MV-4-11 (cell line): ENCODE measurements around the gene PCNX3.
A peak's percentile ranks its signal among the peaks of the same experiment; 100 is the strongest.

Experiments
- DNase-seq: peaks from one replicate; lab custom pipeline; 2025; lab: John Stamatoyannopoulos, UW

The PCNX3 gene

GRCh38 chr11:65615229-65615949 lies at the start of gene PCNX3:
TSS of gene PCNX3 (plus strand) at chr11:65615776. CDS start at chr11:65616312, 536 bp downstream.
- DNase-seq: peak; percentile 100

DNA sequence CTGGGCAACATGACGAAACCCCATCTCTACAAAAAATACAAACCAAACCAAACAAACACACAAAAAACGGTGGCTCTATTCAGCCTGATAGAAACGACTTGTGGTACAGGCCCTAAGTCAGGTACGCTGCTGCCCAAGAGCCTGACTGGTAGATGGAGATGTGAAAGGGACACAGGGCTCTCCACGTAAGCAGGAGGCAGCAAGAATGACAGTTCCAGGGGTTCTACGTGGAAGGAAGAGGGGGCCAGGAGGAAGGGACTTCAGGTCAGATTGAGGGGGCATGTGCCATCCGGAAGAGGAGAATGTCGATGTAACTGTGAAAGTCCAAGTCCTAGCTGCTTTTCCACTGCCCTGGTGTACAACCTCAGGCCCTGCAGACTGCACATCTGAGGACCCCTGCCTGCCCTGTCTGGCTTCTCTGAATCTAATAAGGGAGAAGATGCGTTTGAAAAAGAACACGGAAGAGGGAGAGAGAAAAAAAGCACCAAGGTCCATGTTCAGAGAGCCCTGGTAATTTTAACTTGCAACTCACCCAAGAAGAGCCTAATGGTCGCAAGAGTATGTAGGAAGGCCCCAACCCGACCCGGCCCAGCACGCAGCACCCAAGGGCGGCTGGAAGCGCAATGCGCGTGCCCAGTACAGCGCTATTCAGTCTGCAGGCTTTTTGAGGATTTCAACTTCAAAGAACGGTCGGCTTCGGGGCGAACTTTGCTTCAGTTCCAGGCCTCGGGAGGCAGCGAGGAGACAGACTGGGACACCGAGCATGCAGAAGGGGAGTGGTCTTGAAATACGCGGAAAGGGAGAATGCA lies 46.2 kb upstream of the PCNX3 start:
- DNase-seq: no peak

DNA sequence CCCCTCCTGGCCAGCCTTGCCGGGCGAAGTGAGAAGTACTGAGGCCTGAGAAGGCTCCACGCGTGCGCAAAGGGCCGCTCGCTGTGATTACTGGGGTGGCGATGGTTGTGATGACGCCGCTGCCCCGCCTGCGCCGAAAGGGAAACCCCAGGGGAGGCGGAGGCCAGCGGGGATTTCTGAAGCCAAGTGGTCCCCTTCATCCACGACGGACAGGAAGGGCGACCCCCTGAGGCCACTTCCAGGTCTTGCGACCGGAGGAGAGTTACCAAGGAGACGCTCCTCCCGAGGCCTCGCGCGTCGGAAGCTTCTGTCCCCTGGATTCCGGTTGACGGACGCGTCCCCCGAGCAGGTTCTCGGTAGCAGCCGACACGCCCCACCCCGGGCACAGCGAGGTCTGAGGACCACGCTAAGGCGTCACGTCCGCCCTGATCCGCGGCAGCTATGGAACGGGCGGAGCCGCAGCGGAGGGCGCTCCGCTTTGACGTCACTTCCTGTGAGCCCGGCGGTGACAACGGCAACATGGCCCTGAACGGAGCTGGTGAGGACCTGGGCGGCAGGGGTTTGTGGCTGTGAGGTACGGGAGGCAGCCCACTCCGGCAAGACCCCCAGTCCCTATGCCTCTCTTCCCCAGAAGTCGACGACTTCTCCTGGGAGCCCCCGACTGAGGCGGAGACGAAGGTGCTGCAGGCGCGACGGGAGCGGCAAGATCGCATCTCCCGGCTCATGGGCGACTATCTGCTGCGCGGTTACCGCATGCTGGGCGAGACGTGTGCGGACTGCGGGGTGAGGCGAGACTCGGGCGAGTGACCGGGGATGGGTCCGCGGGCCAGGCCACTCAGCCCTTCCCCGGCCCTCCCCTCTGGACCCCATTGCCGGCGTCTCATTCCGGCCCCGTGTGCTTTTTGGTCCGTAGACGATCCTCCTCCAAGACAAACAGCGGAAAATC lies 45.3 kb upstream of the PCNX3 start, which contains the start of gene ZNRD2:
Gene ZNRD2 (plus strand): TSS at position 505 of the 946 bp plus-strand sequence. CDS start 15 bp downstream, at position 520.
- DNase-seq: peak; percentile 99

DNA sequence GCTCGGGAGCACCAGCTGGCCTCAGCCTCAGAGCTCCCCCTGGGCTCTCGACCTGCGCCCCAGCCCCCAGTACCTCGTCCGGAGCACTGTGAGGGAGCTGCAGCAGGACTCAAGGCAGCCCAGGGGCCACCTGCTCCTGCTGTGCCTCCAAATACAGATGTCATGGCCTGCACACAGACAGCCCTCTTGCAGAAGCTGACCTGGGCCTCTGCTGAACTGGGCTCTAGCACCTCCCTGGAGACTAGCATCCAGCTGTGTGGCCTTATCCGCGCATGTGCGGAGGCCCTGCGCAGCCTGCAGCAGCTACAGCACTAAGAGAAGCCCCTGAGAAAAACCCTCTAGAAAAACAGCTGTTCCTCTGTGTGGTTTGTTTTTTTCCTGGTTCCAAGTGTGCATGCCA lies 44.2 kb upstream of the PCNX3 start:
- no peak for DNase-seq

- DNase-seq: peak; percentile 39
Observed at GRCh38 chr11:65571940-65572339, 43.6 kb upstream of the PCNX3 start.

DNA sequence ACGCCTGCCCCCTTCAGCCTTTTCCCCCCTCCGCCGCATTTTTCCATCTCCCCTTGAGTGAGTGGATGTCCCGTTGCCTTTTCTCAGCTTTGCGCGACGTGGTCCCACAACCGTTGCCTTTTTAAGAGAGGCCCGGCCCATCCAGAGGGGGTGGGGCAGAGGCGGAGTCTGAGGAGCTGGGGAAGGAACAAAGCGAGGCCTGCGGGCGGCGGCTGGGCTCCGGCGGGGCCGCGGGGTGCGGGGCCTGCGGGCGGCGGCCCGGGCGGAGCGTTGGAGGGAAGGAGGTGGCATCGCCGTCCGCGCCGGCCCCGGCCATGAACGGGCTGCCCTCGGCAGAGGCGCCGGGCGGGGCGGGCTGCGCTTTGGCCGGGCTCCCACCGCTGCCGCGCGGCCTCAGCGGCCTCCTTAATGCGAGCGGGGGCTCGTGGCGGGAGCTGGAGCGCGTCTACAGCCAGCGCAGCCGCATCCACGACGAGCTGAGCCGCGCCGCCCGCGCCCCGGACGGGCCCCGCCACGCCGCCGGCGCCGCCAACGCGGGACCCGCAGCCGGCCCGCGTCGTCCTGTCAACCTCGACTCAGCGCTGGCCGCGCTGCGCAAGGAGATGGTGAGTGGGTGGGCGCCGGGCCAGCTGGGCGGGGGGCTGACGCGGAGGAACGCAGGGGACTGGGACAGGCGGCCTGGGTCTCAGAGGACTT lies 43.1 kb upstream of the PCNX3 start, which contains the start of gene FAM89B:
Gene FAM89B (plus strand): TSS at position 183 of the 696 bp plus-strand sequence. CDS start 132 bp downstream, at position 315.
- DNase-seq: peak; percentile 83

- DNase-seq: no peak
Observed at GRCh38 chr11:65573391-65574079, 42.0 kb upstream of the PCNX3 start.

GRCh38 chr11:65574109-65574810 lies 41.3 kb upstream of the PCNX3 start:
- peak; percentile 97 for DNase-seq

DNA sequence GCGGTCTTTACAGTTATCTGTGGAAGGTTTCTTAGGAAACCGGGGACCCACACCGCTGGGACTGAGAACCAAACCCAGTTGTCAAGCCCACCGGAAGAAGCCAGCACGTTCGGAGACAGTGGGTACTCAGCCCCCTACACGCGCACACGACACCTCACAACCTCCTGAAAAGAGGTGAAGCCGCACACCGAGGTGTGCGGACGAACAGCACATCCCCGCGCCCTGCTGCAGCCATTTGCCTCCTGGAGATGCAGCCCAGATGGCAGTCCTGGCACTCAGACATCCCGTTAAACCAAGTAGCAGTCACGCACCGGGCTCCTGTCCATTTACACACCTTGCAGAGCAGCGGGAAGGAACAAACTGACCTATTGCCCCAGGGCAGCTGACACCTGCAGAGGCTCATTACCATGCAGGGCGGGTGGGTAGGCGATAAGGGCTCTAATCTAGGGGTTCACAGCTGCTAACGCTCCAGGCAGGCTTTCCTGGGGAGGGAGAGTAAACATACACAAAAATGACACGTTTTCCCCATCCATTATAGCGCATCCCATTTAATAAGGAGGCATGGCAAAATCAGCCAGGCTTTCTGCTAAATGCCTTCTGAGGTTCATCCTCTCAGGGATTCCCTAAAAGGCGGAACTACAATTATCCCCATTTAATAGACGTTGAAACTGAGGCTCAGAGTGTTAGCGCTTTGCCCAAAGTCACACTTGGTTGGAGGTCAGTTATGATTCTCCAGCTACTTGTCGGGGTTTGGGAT lies 40.6 kb upstream of the PCNX3 start:
- no peak for DNase-seq

GRCh38 chr11:65575568-65576231 lies 39.9 kb upstream of the PCNX3 start, which contains the start of gene EHBP1L1:
TSS of gene EHBP1L1 (plus strand) at chr11:65576053. CDS start at chr11:65576303, 250 bp downstream.
- peak; percentile 80 for DNase-seq

- no peak for DNase-seq
Observed at GRCh38 chr11:65576232-65576866, 39.2 kb upstream of the PCNX3 start.

DNA sequence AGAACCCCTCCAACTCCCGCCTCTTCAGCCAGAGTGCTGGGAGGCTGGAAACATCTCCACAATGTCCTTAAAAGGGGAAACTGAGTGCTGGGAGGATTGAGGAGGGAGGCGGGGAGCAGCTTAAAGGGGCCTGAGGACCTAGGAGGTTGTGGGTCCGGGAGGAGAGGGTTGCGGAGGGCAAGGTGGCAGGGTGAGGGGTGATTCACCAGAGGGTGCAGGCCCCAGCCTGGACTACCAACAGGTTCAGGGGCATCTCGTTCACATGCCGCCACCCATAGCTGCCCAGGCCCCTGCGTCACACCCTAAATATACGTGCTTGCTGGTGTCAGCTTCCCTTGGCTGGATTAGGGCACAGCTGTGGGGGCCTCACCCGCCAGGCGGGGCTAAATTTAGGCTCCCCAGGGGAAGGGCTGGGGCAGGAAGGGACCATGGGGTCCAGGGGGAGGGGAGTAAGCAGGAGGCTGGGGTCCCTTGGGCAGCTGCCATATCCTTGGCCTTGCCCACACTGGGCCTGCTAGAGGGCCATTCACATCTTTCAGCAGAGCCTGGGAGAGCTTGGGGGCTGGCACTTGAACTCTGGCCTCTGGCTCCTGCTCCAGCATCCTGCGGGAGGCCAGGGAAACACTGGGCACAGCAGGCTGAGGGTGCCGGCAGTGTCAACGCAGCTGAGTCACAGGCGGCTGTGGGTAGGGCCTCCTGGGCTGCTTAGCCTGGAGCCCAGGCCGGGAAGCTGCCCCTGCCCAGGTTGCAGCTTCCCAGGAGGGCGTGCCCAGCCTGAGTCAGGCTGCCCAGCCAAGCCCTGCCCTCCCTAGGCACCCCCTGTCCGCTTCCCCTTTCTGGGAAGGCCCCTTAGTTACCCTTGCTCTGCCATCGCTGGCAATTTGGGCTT lies 38.5 kb upstream of the PCNX3 start:
- DNase-seq: peak; percentile 75

- DNase-seq: no peak
Observed at GRCh38 chr11:65577756-65578109, 37.8 kb upstream of the PCNX3 start.

- DNase-seq: no peak
Observed at GRCh38 chr11:65578134-65578533, 37.4 kb upstream of the PCNX3 start.

GRCh38 chr11:65578667-65579066 lies 36.9 kb upstream of the PCNX3 start:
- DNase-seq: no peak

GRCh38 chr11:65579291-65579690 lies 36.3 kb upstream of the PCNX3 start:
- DNase-seq: no peak

GRCh38 chr11:65580031-65580692 lies 35.4 kb upstream of the PCNX3 start:
- DNase-seq: no peak
